LHCN-M2 (cell line): ENCODE measurements around the gene FUT2. TPM values are rescaled to one million over a fixed set of nuclear protein-coding genes. Genes with fewer than 3 reads are reported as not detected.
"Not testable (repeated sequence)": the region's sequence is repeated elsewhere in the genome, so short reads cannot be mapped to it uniquely, and the experiment has no call there.

Experiments
- DNase-seq: peaks from one replicate; pipeline ENCODE4 v3.0.0-alpha.2; 2012; ENCODE audit warnings: low read depth
- total RNA-seq: library from RNA; depleted of rRNA; stranded (reverse); fragments of >200 nt; gene quantifications from 2 replicates; pipeline ENCODE4 v1.2.3, GENCODE V29; 2014

The FUT2 gene
- total RNA-seq, 1 experiment from 2014 or later = not detected

GRCh38 chr19:48670699-48671445 lies 24.9 kb upstream of the FUT2 start:
- DNase-seq = no peak

- DNase-seq = no peak
Measured at GRCh38 chr19:48671446-48671995, 24.2 kb upstream of the FUT2 start.

GRCh38 chr19:48672994-48673393 lies 22.8 kb upstream of the FUT2 start, which contains the start of gene NTN5:
TSS of gene NTN5 (minus strand) at chr19:48673017. CDS start at chr19:48670986, 2,031 bp downstream.
- no peak for DNase-seq

GRCh38 chr19:48673436-48674100 lies 22.2 kb upstream of the FUT2 start:
- DNase-seq = no peak

GRCh38 chr19:48674216-48674809 lies 21.5 kb upstream of the FUT2 start:
- DNase-seq = no peak

- peak; percentile 80 for DNase-seq
Measured at GRCh38 chr19:48674921-48675824, 20.6 kb upstream of the FUT2 start.

GRCh38 chr19:48676487-48676886 lies 19.3 kb upstream of the FUT2 start:
- DNase-seq = no peak

- DNase-seq = no peak
Measured at GRCh38 chr19:48676887-48677286, 18.9 kb upstream of the FUT2 start.

GRCh38 chr19:48678201-48678600 lies 17.6 kb upstream of the FUT2 start:
- DNase-seq = no peak

GRCh38 chr19:48680006-48680405 lies 15.8 kb upstream of the FUT2 start:
- DNase-seq = not testable (repeated sequence)

GRCh38 chr19:48680436-48681126 lies 15.2 kb upstream of the FUT2 start:
- DNase-seq = no peak

- peak; percentile 99 for DNase-seq
Measured at GRCh38 chr19:48681127-48681470, 14.7 kb upstream of the FUT2 start.

- no peak for DNase-seq
Measured at GRCh38 chr19:48683349-48683748, 12.4 kb upstream of the FUT2 start.

GRCh38 chr19:48685583-48685982 lies 10.2 kb upstream of the FUT2 start:
- no peak for DNase-seq

GRCh38 chr19:48686088-48686487 lies 9.7 kb upstream of the FUT2 start:
- no peak for DNase-seq

GRCh38 chr19:48686637-48687036 lies 9.1 kb upstream of the FUT2 start:
- not testable (repeated sequence) for DNase-seq

- DNase-seq = no peak
Measured at GRCh38 chr19:48687776-48688175, 8.0 kb upstream of the FUT2 start.

- DNase-seq = no peak
Measured at GRCh38 chr19:48689449-48689848, 6.3 kb upstream of the FUT2 start.

GRCh38 chr19:48693629-48694028 lies 2.1 kb upstream of the FUT2 start:
- not testable (repeated sequence) for DNase-seq

- DNase-seq = no peak
Measured at GRCh38 chr19:48696353-48697010, 711 bp downstream of the FUT2 start.
